HG02588 (cell line): ENCODE measurements around the gene KCTD5.

Source experiments
- ATAC-seq: cut with Tn5 transposase; IDR thresholded peaks from one replicate; pipeline ENCODE4 v1.9.1; 2021; ENCODE audit warnings: mild to moderate bottlenecking, moderate library complexity; ENCODE audit not compliant: unreplicated experiment

Gene KCTD5

DNA sequence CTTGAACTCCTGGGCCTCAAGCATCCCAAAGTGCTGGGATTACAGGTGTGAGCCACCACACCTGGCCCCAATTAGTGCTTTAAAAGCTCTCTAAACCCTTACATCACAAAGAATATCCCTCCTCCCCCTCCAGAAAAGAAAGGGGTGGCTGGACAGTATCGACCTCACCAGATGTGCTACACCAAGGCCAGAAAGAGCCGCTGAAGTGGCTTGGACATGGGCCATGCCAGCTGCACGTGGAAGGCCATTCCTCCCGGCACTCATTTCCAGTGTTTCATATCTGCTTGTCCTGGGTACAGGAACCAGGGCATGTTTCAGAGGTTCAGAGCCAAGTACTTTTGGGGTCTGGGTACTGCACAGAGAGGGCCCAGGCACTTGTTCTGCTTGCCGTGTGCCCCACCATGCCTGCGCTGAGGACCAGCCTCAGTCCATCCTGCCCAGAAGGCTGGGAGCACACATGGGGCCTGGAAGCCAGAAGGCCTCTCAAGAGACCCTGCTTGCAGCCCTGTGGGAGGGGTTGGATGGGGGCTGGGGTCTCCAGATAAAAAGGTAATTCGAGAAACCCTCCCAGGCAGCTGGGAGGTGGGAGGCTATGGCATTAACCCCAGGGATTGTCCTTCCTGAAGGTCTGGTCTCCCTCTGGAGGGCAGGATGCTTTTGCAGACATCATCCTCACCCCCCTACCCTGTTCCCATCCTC lies 66.6 kb downstream of the KCTD5 start:
- no peak for ATAC-seq

DNA sequence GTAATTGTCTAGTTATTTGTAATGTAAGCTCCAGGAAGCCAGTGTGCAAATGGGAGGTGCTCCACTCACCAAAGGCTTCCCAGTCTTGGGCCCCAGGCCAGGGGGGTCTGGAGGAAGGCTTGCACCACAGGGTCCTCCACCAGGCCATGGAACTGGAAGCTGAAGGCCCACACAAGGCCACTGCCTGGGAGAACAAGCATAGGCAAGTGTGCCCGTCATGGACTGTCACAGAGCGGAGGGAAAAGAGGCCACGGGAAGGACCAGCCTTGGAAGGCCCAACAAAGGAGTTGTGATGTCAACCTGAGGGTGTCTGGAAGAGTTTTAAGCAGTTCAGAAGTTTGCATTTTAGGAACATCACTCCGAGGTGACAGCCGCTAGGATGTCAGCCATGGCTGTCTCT lies 67.2 kb downstream of the KCTD5 start:
- no peak for ATAC-seq

GRCh38 chr16:2749936-2750335 lies 67.6 kb downstream of the KCTD5 start:
- ATAC-seq, result no peak

DNA sequence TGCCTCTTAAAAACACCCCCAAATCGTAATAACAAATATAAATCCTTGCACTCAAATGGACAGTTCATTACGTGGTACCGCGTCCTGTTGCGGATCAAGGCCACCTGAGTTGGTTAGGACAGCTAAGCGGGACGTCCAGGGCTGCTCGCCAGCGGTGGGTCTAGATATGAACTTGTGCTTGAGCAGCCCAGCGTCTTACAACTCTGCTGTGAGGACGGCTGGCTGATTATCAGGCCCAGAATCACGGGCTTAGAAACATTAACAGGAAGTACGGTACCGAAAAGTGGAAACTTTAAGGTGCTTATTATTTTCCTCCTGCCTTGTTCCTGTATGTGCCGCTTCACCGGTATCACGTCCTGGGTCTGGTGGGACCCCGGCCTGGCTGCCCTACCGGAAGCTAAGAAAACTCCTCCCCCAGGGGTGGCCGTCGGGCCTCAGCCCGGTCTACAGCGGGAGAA lies 69.3 kb downstream of the KCTD5 start:
- no peak for ATAC-seq

DNA sequence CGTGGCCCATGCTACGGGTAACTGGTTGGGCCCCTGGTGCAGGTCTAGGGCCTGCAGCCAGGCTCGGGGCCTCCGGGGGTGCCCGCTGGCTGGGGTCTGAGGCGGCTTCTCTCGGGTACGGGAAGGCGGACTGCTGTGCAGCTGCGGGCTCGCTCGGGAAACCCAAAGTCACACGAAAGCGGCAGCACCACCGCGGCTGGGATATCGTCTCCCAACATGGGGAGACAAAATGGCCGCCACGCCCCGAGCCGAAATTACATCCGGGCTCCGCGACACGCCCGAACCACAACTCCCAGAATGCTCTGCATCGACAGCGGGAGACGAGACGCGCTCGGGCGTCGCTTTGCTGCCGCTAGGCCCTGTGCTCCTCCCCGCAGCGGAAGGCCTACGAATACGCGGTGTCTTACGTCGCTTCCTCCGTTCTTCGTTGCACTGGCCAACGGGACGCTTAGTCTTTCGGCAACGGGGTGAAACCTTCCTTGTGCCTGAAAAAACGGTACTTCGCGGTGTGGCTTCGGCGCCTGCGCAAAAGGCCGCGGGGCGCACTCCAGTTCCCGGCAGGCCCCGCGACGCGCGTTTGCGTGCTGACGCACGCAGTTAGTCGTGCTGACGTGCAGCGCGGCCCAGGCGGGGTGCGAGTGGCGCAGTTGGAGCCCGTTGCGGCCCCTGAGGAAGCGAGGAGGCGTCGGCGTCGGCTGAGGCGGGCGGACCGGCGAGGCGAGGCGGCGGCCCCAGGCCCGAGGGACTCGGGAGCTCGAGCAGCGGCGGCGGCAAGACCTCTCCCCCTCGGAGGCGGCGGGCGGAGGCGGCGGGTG lies 69.9 kb downstream of the KCTD5 start, which contains the start of gene SRRM2:
SRRM2 (plus strand) TSS at position 604 of the 815 bp plus-strand sequence. CDS start 3,727 bp downstream, outside the sequence.
- ATAC-seq, result peak; percentile 85

DNA sequence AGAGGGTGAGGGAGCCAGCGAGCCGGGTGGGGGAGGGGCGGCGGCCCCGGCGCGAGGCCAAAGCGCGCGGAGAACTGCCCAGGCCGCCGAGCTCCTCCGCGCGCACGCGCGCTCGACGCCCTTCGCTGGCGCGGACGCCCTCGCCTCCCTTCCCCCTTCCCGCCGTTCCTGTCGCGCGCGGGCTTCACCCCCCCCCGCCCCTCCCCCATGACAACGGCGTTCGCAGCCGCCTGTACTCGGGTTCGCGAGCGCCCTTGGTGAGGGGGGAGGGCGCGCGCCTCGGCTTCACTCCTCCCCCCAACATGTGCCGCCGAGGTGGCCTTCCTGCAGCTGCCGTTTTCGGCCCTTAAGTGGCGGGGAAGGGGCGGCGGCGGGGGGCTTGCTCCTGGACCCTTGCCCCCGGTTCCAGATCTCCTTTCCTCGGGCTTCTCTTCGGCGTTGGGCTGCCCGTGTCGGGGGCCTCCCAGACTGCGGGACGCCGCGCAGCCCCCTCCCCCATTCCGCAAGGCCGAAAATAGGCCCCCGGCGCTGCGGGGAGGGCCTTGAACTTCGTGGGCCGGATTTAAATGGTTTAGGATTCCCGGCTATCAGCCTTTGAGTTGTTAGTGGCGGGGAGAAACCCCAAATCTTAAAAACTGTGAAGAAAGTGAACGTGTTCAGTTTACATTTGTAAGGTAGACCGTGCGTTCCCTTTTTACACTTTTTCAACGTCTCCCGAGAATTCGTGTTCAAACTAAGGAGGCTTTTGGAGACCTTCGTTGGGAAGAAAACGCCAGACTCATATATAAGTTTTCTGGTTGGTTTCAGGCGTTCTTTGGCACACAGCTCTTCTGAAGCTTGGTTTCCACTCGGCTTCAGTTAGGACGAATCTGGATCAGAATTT lies 70.8 kb downstream of the KCTD5 start:
- ATAC-seq, result peak; percentile 41

GRCh38 chr16:2753733-2754020 lies 71.4 kb downstream of the KCTD5 start:
- no peak for ATAC-seq

DNA sequence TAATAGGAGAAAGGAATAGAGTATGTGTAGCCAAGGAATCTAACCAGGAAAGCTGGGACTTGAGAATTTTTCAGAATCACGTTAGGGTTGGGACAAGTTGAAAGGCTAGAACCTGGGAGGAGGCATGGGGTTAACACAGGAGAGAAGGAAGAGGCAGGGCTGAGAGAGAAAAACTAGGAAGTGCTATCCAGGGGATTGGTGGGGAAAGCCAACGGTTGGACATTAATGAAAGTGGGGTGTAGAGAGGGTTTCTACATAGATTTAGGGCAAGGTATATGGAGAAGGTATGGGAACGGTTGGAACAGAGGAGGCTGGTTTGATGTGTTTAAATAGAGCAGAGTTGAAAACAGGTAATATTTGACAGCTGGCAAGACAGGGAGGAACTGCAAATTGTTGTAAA lies 72.8 kb downstream of the KCTD5 start:
- no peak for ATAC-seq

- no peak for ATAC-seq
Measured at GRCh38 chr16:2756288-2757015, 74.1 kb downstream of the KCTD5 start.

DNA sequence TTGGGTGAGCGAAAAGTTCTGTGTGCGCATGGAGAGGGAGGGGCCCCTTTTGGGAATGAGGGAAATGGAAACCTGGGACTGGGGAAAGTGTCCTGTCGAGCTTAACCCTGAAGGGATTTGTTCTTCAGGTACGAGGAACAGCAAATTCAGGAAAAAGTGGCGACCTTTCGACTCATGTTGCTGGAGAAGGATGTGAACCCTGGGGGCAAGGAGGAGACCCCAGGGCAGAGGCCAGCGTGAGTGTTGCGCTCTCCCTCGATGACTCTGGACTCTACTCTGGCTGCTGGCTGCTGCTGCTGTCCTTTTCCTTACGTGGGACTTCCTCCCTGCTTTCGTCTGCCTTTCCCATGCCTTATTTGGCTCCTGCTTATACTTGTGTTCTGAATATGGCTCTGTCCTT lies 75.0 kb downstream of the KCTD5 start:
- no peak for ATAC-seq
